HepG2 (cell line): ENCODE data around the gene CTBP1. TPM values are rescaled to one million over a fixed set of nuclear protein-coding genes. Genes with fewer than 3 reads are reported as not detected.

ENCODE experiments used
- ATF4 ChIP-seq, 2 experiments: fragments of 450-650 bp in 1 of 2; sonication (generic) in 1 of 2; formaldehyde crosslinking; IDR thresholded peaks; 2 replicates each; pipeline versions ENCODE4 v1.5.0 to v1.8.0; 2020 to 2022; ENCODE audit warnings: mild to moderate bottlenecking in 1 of 2, missing genetic modification reagents in 1 of 2
- FUBP1 ChIP-seq: sonication (generic); formaldehyde crosslinking; IDR thresholded peaks from 2 replicates; pipeline ENCODE4 v1.5.1; 2020; ENCODE audit warnings: missing genetic modification reagents, mild to moderate bottlenecking, borderline replicate concordance
- JUN ChIP-seq: sonication (generic); formaldehyde crosslinking; IDR thresholded peaks from 2 replicates; pipeline ENCODE4 v1.4.0; 2020; ENCODE audit warnings: mild to moderate bottlenecking, missing genetic modification reagents
- MAF1 ChIP-seq: sonication (generic); formaldehyde crosslinking; IDR thresholded peaks from 2 replicates; pipeline ENCODE4 v1.5.0; 2020; ENCODE audit warnings: missing genetic modification reagents, borderline replicate concordance
- MEF2D ChIP-seq: sonication (generic); formaldehyde crosslinking; IDR thresholded peaks from 2 replicates; pipeline ENCODE4 v1.5.1; 2020; ENCODE audit warnings: mild to moderate bottlenecking, missing genetic modification reagents
- SMARCE1 ChIP-seq: fragments of 450-650 bp; IDR thresholded peaks from 2 replicates; pipeline ENCODE4 v1.6.1; 2017; ENCODE audit warnings: borderline replicate concordance
- YEATS4 ChIP-seq: sonication (generic); formaldehyde crosslinking; IDR thresholded peaks from 2 replicates; pipeline ENCODE4 v1.4.0; 2020; ENCODE audit warnings: missing genetic modification reagents, borderline replicate concordance
- ZNF414 ChIP-seq: sonication (generic); formaldehyde crosslinking; IDR thresholded peaks from 2 replicates; pipeline ENCODE4 v1.5.0; 2020; ENCODE audit warnings: missing genetic modification reagents
- polyA plus RNA-seq, 8 experiments: library from polyadenylated mRNA; depleted of rRNA in 3 of 8; stranded (reverse) in 7 of 8; unstranded in 1 of 8; fragments of >200 nt; fragmentation: Illumina TruSeq in 4 of 8; extraction: Trizol in 4 of 8; gene quantifications; 2 replicates each; pipeline versions ENCODE4 v1.2.1 to v1.2.3, GENCODE V29; 2011 to 2016; ENCODE audit warnings: low read depth in 4 of 8, missing spikeins in 1 of 8, mixed read lengths in 1 of 8; ENCODE audit not compliant: insufficient read depth in 1 of 8
- total RNA-seq, 5 experiments: library from RNA; depleted of rRNA; stranded (reverse); fragments of >200 nt; fragmentation: Illumina TruSeq; extraction: Trizol; gene quantifications; 2 replicates each; pipeline ENCODE4 v1.2.3, GENCODE V29; 2016; ENCODE audit warnings: low read depth in 1 of 5
- TF ChIP-seq, protein P1 (sequence below): sonication (generic); formaldehyde crosslinking; IDR thresholded peaks from 2 replicates; pipeline ENCODE4 v1.5.0; 2020; ENCODE audit warnings: mild to moderate bottlenecking, missing genetic modification reagents, borderline replicate concordance

CTBP1 gene
- total and polyA plus RNA-seq, 2 of the 13 experiments (the other 11 are each of a cell fraction or from before 2014, with no cell fraction given), result 78.5 to 112 TPM

DNA sequence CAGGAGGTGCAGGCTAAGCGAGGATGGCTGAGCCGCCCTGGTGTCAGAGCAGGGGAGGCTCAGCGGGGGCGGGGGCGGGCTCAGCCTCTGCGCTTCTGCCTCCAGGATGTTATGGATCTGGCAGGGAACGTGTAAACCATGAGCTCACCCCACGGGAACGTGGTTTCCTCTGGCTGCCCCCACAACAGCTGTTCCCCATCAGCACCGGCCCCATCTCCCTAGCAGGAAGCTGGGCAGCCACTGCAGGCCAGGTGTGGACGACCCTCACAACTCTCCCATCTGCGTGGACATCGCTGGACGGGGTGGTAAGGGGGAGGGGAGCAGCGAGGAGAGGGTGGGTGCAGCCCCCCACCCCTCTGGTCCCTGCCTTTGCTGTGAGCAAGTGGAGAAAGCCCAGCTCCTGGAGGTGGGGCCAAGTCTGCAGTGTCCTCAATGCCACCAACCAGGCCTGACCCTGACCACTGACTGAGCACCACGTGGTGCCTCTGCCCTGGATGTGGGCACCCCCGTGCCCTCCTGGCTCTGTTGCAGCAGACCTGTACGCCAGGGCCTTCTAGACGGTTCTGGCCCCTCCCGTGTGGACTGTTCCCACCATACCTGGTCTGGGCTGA is 48.4 kb downstream of the CTBP1 start (continued):
- TF ChIP-seq ATF4 (CRISPR knock-in tag; IDR thresholded peaks at IDR 0.05) (no peak), SMARCE1 (no peak), JUN (no peak), MAF1 (CRISPR knock-in tag) (no peak), FUBP1 (CRISPR knock-in tag) (no peak), MEF2D (CRISPR knock-in tag) (no peak), YEATS4 (CRISPR knock-in tag) (no peak), ZNF414 (CRISPR knock-in tag) (no peak)
- TF ChIP-seq, protein P1, sequence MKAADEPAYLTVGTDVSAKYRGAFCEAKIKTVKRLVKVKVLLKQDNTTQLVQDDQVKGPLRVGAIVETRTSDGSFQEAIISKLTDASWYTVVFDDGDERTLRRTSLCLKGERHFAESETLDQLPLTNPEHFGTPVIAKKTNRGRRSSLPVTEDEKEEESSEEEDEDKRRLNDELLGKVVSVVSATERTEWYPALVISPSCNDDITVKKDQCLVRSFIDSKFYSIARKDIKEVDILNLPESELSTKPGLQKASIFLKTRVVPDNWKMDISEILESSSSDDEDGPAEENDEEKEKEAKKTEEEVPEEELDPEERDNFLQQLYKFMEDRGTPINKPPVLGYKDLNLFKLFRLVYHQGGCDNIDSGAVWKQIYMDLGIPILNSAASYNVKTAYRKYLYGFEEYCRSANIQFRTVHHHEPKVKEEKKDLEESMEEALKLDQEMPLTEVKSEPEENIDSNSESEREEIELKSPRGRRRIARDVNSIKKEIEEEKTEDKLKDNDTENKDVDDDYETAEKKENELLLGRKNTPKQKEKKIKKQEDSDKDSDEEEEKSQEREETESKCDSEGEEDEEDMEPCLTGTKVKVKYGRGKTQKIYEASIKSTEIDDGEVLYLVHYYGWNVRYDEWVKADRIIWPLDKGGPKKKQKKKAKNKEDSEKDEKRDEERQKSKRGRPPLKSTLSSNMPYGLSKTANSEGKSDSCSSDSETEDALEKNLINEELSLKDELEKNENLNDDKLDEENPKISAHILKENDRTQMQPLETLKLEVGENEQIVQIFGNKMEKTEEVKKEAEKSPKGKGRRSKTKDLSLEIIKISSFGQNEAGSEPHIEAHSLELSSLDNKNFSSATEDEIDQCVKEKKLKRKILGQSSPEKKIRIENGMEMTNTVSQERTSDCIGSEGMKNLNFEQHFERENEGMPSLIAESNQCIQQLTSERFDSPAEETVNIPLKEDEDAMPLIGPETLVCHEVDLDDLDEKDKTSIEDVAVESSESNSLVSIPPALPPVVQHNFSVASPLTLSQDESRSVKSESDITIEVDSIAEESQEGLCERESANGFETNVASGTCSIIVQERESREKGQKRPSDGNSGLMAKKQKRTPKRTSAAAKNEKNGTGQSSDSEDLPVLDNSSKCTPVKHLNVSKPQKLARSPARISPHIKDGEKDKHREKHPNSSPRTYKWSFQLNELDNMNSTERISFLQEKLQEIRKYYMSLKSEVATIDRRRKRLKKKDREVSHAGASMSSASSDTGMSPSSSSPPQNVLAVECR (CRISPR knock-in tag), result no peak
